Endothelial cell of umbilical vein (primary cell): ENCODE measurements around the gene C1orf210.

Experiments
- CTCF ChIP-seq, 2 donors: IDR thresholded peaks; 1 replicate in 1 of 2; 2 replicates in 1 of 2; pipeline ENCODE4 v1.5.1; 2011; ENCODE audit warnings: low read length in 2 of 2, mild to moderate bottlenecking in 2 of 2, moderate library complexity in 2 of 2, control low read depth in 1 of 2, inconsistent platforms in 1 of 2, low read depth in 1 of 2; ENCODE audit not compliant: insufficient read depth in 1 of 2; ENCODE audit errors: extremely low read depth in 1 of 2
- EZH2 ChIP-seq: IDR thresholded peaks from 2 replicates; pipeline ENCODE4 v1.6.1; 2012; ENCODE audit warnings: borderline replicate concordance, low read depth, mild to moderate bottlenecking, moderate library complexity, low read length, inconsistent platforms; ENCODE audit not compliant: severe bottlenecking
- FOS ChIP-seq: IDR thresholded peaks from 2 replicates; pipeline ENCODE4 v1.6.1; 2011; ENCODE audit warnings: mild to moderate bottlenecking, low read length, moderate library complexity, borderline replicate concordance; ENCODE audit not compliant: insufficient read depth
- GATA2 ChIP-seq: IDR thresholded peaks from 2 replicates; pipeline ENCODE4 v1.7.0; 2011; ENCODE audit warnings: low read depth, mild to moderate bottlenecking, moderate library complexity, mixed read lengths, low read length; ENCODE audit not compliant: insufficient read length, insufficient read depth
- JUN ChIP-seq: IDR thresholded peaks from 2 replicates; pipeline ENCODE4 v1.6.1; 2011; ENCODE audit warnings: borderline replicate concordance, low read depth; ENCODE audit not compliant: insufficient read length, insufficient read depth
- MYC ChIP-seq: IDR thresholded peaks from one replicate; pipeline ENCODE4 v1.6.1; 2011; ENCODE audit warnings: mild to moderate bottlenecking, low read depth, low read length
- POLR2A ChIP-seq: IDR thresholded peaks from 2 replicates; pipeline ENCODE4 v1.6.1; 2012; ENCODE audit warnings: low read depth, mild to moderate bottlenecking, control low read depth, low read length
- POLR2AphosphoS5 ChIP-seq: IDR thresholded peaks from 2 replicates; pipeline ENCODE4 v1.6.1; 2012; ENCODE audit warnings: low read depth, mild to moderate bottlenecking, control low read depth, low read length, moderate library complexity; ENCODE audit not compliant: insufficient read depth

GRCh38 chr1:43273708-43274107 is 11.7 kb downstream of the C1orf210 start:
- no peak for TF ChIP-seq CTCF (IDR thresholded peaks at IDR 0.05; ENCODE audit: extremely low read depth in 1 of 2, insufficient read depth in 1 of 2, low read depth in 1 of 2, low read length in 2 of 2)
- TF ChIP-seq POLR2AphosphoS5: no peak
- TF ChIP-seq POLR2A: no peak
- TF ChIP-seq FOS: no peak
- TF ChIP-seq EZH2: no peak
- no peak for TF ChIP-seq MYC
- no peak for TF ChIP-seq JUN
- no peak for TF ChIP-seq GATA2
